Measurements from ENCODE around the gene MPC2. TPM values are rescaled to one million over a fixed set of nuclear protein-coding genes. Genes with fewer than 3 reads are reported as not detected.
A peak's percentile ranks its signal among the peaks of the same experiment; 100 is the strongest.

MPC2 gene
- total and polyA plus RNA-seq, 4 experiments from 2014 or later, result 30.8 to 123 (median 60.5) TPM

DNA sequence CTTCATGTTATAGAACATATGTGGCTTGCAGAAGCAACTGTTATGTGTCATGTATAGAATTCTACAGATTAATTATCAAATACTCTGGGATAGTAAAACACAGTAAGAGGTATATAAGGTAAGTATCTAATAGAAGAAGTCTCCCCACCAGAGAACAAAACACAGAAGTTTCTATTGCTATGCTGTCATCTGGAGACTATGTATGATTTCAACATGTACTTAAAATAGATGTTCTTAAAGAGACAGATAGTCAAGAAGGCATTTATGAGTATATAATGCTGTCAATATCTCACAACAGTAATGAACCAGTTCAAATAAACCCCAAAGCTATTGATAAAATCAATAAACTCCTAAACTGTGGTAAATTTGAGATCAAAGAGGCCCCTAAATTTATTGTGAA lies 14.8 kb downstream of the MPC2 start:
- Mint-ChIP-seq H3K4me3 (no peak overlapping the region), H3K27me3 (no peaks in the 10 kb centered on the region), H3K36me3 (peaks cover 18 to 19% of the 10 kb centered on the region in 2 donors), H3K4me1 (peaks cover 0 to 11% (median 6%) of the 10 kb centered on the region in 4 donors), H3K9me3 (no peaks in the 10 kb centered on the region), H3K27ac (no peak overlapping the region)
- Histone ChIP-seq H3K27ac (ENCODE audit: low read depth, low read length) (no peak overlapping the region), H3K27me3 (ENCODE audit: insufficient read depth, low read length) (no peaks in the 10 kb centered on the region), H3K9me3 (ENCODE audit: control insufficient read depth in 1 of 2, low read length in 2 of 2) (no peaks in the 10 kb centered on the region), H3K4me1 (ENCODE audit: insufficient read depth, low read length) (no peaks in the 10 kb centered on the region), H3K36me3 (ENCODE audit: insufficient read depth, low read length) (no peaks in the 10 kb centered on the region), H3K4me3 (ENCODE audit: low read length in 2 of 2) (no peak overlapping the region)
- intact Hi-C loops (cut with micrococcal nuclease), result no loop called here
- ChIA-PET CTCF (ENCODE audit: partially characterized antibody) (interaction anchor here (1.0 kb wide), 1 partner anchor 160 kb away, joined by 5 read pairs; no protein-coding TSS in a partner anchor), POLR2A (ENCODE audit: partially characterized antibody) (interaction anchor here (0.7 kb wide), 1 partner anchor 10 kb away, joined by 3 read pairs; no protein-coding TSS in a partner anchor)
- no peak for DNase-seq

DNA sequence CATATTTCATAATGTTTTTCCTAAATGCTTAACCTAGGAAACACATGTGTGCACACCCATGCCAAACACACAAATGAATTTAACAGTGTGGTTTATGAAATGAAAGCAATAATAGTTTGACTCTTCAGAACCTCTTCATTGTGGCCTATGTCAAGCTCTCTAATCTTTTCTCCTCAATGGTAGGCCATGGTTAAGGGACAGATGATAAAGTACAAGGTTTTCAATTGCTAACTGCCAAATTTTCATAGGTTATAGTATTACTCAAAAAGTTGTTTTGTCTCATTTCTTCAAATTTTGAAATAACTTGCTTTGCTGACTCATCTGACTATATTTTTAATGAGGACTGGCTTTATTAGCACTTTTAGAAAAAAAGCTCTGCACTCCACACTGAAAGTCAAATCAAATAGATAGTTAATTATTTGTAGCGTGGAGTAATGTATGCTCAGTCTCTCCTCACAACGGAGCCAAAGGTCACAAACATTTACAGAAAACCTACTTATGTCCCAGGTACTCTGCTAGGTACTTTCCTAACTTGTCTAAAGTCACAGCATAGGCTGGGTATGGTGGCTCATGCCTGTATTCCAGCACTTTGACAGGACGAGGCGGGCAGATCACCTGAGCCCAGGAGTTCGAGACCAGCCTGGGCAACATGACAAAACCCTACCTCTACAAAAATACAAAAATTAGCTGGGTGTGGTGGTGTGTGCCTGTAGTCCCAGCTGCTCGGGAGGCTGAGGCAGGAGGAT lies 19.9 kb downstream of the MPC2 start:
- no peaks in the 10 kb centered on the region for H3K4me1 Mint-ChIP-seq
- Histone ChIP-seq H3K9me3 (ENCODE audit: control insufficient read depth in 1 of 2, low read length in 2 of 2) (no peaks in the 10 kb centered on the region), H3K4me1 (ENCODE audit: insufficient read depth, low read length) (no peaks in the 10 kb centered on the region), H3K36me3 (ENCODE audit: insufficient read depth, low read length) (no peaks in the 10 kb centered on the region), H3K4me3 (ENCODE audit: low read length in 2 of 2) (no peak overlapping the region), H3K27ac (ENCODE audit: low read depth, low read length) (no peak overlapping the region), H3K27me3 (ENCODE audit: insufficient read depth, low read length) (no peaks in the 10 kb centered on the region)
- H3K9me3 Mint-ChIP-seq, result no peaks in the 10 kb centered on the region
- no peak overlapping the region for H3K4me3 Mint-ChIP-seq
- DNase-seq, result no peak
- no peaks in the 10 kb centered on the region for H3K27me3 Mint-ChIP-seq
- H3K36me3 Mint-ChIP-seq, result peaks cover 24 to 32% of the 10 kb centered on the region in 2 donors
- CTCF ChIA-PET (ENCODE audit: partially characterized antibody), result no interaction called here
- POLR2A ChIA-PET (ENCODE audit: partially characterized antibody), result no interaction called here
- intact Hi-C loops (cut with micrococcal nuclease), result no loop called here
- H3K27ac Mint-ChIP-seq, result peak overlapping the region in 1 of 7 donors; percentile 34

DNA sequence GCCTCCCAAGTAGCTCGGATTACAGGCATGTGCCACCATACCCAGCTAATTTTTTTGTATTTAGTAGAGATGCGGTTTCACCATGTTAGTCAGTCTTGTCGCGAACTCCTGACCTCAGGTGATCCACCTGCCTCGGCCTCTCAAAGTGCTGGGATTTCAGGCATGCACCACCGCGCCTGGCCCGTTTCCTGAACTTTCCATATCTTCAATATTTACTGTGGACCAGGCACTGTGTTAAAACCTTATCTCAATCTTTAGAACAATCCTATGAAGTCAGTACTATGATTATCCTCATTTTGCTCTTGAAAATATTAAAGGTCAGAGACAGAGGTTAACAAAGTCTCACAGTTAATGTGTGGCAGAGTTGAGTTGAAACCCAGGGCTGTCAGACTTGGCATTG lies 21.3 kb downstream of the MPC2 start:
- POLR2A ChIA-PET (ENCODE audit: partially characterized antibody), result no interaction called here
- H3K36me3 ChIP-seq (ENCODE audit: insufficient read depth, low read length), result no peaks in the 10 kb centered on the region
- H3K9me3 ChIP-seq (ENCODE audit: control insufficient read depth in 1 of 2, low read length in 2 of 2), result no peaks in the 10 kb centered on the region
- H3K27me3 Mint-ChIP-seq, result no peaks in the 10 kb centered on the region
- H3K4me1 ChIP-seq (ENCODE audit: insufficient read depth, low read length), result no peaks in the 10 kb centered on the region
- intact Hi-C loops (cut with micrococcal nuclease), result no loop called here
- H3K36me3 Mint-ChIP-seq, result peaks cover 24 to 31% of the 10 kb centered on the region in 2 donors
- H3K4me3 ChIP-seq (ENCODE audit: low read length in 2 of 2), result no peak overlapping the region
- no peaks in the 10 kb centered on the region for H3K27me3 ChIP-seq (ENCODE audit: insufficient read depth, low read length)
- no peak overlapping the region for H3K27ac Mint-ChIP-seq
- no peak for DNase-seq
- CTCF ChIA-PET (ENCODE audit: partially characterized antibody), result no interaction called here
- no peaks in the 10 kb centered on the region for H3K4me1 Mint-ChIP-seq
- H3K4me3 Mint-ChIP-seq, result no peak overlapping the region
- H3K9me3 Mint-ChIP-seq, result peaks cover 0 to 2% (median 0%) of the 10 kb centered on the region in 8 donors
- H3K27ac ChIP-seq (ENCODE audit: low read depth, low read length), result no peak overlapping the region

DNA sequence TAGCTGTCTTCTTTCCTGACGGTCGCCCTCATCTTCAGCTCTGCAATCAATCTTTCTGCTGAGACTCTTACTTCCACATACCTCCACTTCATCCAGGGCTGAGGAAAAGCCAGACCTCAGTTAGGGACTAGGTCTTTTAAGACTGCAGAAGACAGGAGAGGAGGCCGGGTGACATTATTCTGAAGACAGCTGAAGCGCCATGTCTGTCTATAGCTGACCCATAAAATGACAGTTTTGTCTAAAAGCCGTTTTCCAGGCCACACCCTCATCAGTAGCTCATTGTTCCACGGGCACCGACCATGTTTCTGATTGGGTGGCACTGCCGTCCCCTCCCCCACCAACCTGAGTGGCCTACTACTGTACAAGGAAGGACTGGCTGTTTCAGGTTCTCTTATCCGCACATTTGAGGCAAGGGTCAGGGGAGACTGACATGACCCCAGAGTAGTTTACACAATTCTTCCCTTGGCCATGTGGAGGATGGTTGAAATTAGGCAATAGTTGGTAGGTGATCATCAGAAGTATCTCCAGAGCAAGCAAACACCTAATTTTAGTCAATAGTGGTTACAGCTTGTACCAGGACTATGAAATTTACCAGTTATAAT lies 22.9 kb downstream of the MPC2 start, which contains the start of gene ADCY10:
TSS of gene ADCY10 (minus strand) at position 240 of the 602 bp plus-strand sequence. CDS start 8,994 bp downstream, outside the sequence.
- Mint-ChIP-seq H3K4me3 (no peak within 1 kb of the TSS), H3K4me1 (no peaks in the 10 kb centered on the region), H3K36me3 (peaks cover 24 to 28% of the 10 kb centered on the region in 2 donors), H3K27me3 (peaks cover 0 to 3% of the 10 kb centered on the region in 2 donors), H3K9me3 (peaks cover 0 to 15% (median 10%) of the 10 kb centered on the region in 8 donors), H3K27ac (peak within 1 kb of the TSS in 2 of 7 donors; percentile 27 to 53)
- intact Hi-C loops (cut with micrococcal nuclease), result no loop called here
- Histone ChIP-seq H3K36me3 (ENCODE audit: insufficient read depth, low read length) (no peaks in the 10 kb centered on the region), H3K27me3 (ENCODE audit: insufficient read depth, low read length) (no peaks in the 10 kb centered on the region), H3K9me3 (ENCODE audit: control insufficient read depth in 1 of 2, low read length in 2 of 2) (no peaks in the 10 kb centered on the region), H3K4me3 (ENCODE audit: low read length in 2 of 2) (no peak within 1 kb of the TSS), H3K27ac (ENCODE audit: low read depth, low read length) (no peak within 1 kb of the TSS), H3K4me1 (ENCODE audit: insufficient read depth, low read length) (no peaks in the 10 kb centered on the region)
- ChIA-PET CTCF (ENCODE audit: partially characterized antibody) (interaction anchor here (1.0 kb wide), 1 partner anchor 169 kb away, joined by 3 read pairs; no protein-coding TSS in a partner anchor), POLR2A (ENCODE audit: partially characterized antibody) (interaction anchor here (1.3 kb wide), 1 partner anchor 22 kb away, joined by 4 read pairs; no protein-coding TSS in a partner anchor)
- DNase-seq, result no peak

DNA sequence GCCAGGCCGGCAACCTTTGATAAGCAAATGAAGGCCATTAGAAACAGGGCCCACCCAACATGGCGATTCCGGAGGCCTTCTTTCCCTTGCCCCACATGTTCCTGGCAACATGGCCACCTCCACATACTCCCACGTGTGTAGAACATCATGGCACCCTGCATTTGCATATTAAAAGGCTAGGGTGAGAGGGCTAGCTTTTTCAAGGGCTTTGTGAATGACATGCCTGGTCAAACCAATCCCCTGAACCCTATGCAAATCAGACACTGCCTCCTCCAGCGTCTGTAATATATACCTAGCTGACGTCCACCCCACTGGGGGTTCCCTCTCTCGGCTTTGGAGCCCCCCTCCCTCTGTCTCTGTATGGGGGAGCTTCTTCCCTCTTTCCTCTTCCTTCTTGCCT lies 24.6 kb downstream of the MPC2 start:
- Mint-ChIP-seq H3K4me1 (no peaks in the 10 kb centered on the region), H3K27ac (peak overlapping the region in 1 of 7 donors; percentile 31), H3K4me3 (no peak overlapping the region), H3K9me3 (peaks cover 0 to 18% (median 15%) of the 10 kb centered on the region in 8 donors), H3K36me3 (peaks cover 17 to 20% of the 10 kb centered on the region in 2 donors), H3K27me3 (peaks cover 0 to 3% of the 10 kb centered on the region in 2 donors)
- CTCF ChIA-PET (ENCODE audit: partially characterized antibody), result no interaction called here
- no peak for DNase-seq
- intact Hi-C loops (cut with micrococcal nuclease), result no loop called here
- H3K4me3 ChIP-seq (ENCODE audit: low read length in 2 of 2), result no peak overlapping the region
- H3K4me1 ChIP-seq (ENCODE audit: insufficient read depth, low read length), result no peaks in the 10 kb centered on the region
- H3K27ac ChIP-seq (ENCODE audit: low read depth, low read length), result no peak overlapping the region
- no peaks in the 10 kb centered on the region for H3K27me3 ChIP-seq (ENCODE audit: insufficient read depth, low read length)
- H3K9me3 ChIP-seq (ENCODE audit: control insufficient read depth in 1 of 2, low read length in 2 of 2), result no peaks in the 10 kb centered on the region
- POLR2A ChIA-PET (ENCODE audit: partially characterized antibody), result no interaction called here
- H3K36me3 ChIP-seq (ENCODE audit: insufficient read depth, low read length), result no peaks in the 10 kb centered on the region

DNA sequence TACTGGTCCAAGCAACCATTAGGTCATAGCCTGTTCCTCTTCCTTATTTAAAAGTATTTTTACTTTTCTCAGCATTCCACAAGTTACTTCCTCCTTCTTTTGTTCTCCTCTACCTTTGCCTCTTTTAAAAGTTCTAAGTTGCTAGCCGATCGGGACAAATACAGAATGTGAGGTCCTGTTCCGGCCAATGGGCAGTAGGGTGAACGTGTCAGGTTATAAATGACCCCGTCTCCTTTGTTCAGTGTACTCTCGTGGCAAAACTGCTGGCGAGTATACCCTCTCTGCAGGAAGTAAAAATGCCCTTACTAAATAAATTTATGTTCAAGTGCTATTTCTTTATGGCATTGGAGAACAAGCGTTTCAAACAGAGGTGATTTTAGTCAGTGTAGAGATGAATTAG lies 25.5 kb downstream of the MPC2 start:
- Mint-ChIP-seq H3K4me1 (no peaks in the 10 kb centered on the region), H3K36me3 (peaks cover 12 to 13% of the 10 kb centered on the region in 2 donors), H3K9me3 (peaks cover 0 to 18% (median 15%) of the 10 kb centered on the region in 8 donors), H3K4me3 (no peak overlapping the region), H3K27me3 (peaks cover 2 to 3% of the 10 kb centered on the region in 2 donors), H3K27ac (no peak overlapping the region)
- CTCF ChIA-PET (ENCODE audit: partially characterized antibody), result no interaction called here
- intact Hi-C loops (cut with micrococcal nuclease), result no loop called here
- H3K9me3 ChIP-seq (ENCODE audit: control insufficient read depth in 1 of 2, low read length in 2 of 2), result no peaks in the 10 kb centered on the region
- no peaks in the 10 kb centered on the region for H3K27me3 ChIP-seq (ENCODE audit: insufficient read depth, low read length)
- DNase-seq, result no peak
- POLR2A ChIA-PET (ENCODE audit: partially characterized antibody), result no interaction called here
- no peaks in the 10 kb centered on the region for H3K36me3 ChIP-seq (ENCODE audit: insufficient read depth, low read length)
- no peak overlapping the region for H3K4me3 ChIP-seq (ENCODE audit: low read length in 2 of 2)
- H3K4me1 ChIP-seq (ENCODE audit: insufficient read depth, low read length), result no peaks in the 10 kb centered on the region
- no peak overlapping the region for H3K27ac ChIP-seq (ENCODE audit: low read depth, low read length)

DNA sequence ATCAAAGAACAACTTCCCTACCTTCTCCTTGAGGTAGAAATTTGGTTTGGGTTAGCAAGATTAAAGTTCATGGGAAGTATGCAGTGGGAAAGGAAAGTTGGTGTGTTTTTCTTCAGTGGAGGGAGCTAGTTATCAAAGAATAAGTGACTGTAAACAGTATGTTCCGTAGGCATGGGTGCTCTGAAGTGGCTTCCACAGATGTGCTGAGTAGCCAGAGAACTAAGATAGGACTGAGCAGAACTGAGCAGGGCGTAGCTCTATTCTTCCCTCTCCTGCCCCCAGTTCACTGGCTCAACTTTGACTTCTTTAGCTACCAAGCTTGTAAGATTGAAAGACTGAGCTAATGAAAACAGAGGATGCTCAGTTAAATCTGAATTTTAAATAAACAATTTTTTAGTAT lies 26.3 kb downstream of the MPC2 start:
- intact Hi-C loops (cut with micrococcal nuclease), result no loop called here
- Mint-ChIP-seq H3K27me3 (peaks cover 2 to 3% of the 10 kb centered on the region in 2 donors), H3K4me3 (no peak overlapping the region), H3K36me3 (peaks cover 5 to 9% of the 10 kb centered on the region in 2 donors), H3K27ac (no peak overlapping the region), H3K9me3 (peaks cover 0 to 18% (median 15%) of the 10 kb centered on the region in 8 donors), H3K4me1 (no peaks in the 10 kb centered on the region)
- no peak for DNase-seq
- H3K4me1 ChIP-seq (ENCODE audit: insufficient read depth, low read length), result no peaks in the 10 kb centered on the region
- CTCF ChIA-PET (ENCODE audit: partially characterized antibody), result interaction anchor here (1.3 kb wide), 1 partner anchor 16 kb away, joined by 3 read pairs; no protein-coding TSS in a partner anchor
- POLR2A ChIA-PET (ENCODE audit: partially characterized antibody), result no interaction called here
- no peaks in the 10 kb centered on the region for H3K27me3 ChIP-seq (ENCODE audit: insufficient read depth, low read length)
- H3K4me3 ChIP-seq (ENCODE audit: low read length in 2 of 2), result no peak overlapping the region
- H3K27ac ChIP-seq (ENCODE audit: low read depth, low read length), result no peak overlapping the region
- H3K36me3 ChIP-seq (ENCODE audit: insufficient read depth, low read length), result no peaks in the 10 kb centered on the region
- no peaks in the 10 kb centered on the region for H3K9me3 ChIP-seq (ENCODE audit: control insufficient read depth in 1 of 2, low read length in 2 of 2)
